ENCODE results near the gene BLTP1.

GRCh38 chr4:122151982-122152710 lies at the start of gene BLTP1:
- no peak for TF ChIP-seq CTCF (IDR thresholded peaks at IDR 0.05; ENCODE audit: insufficient read depth, low read length, poor library complexity, severe bottlenecking)
- TF ChIP-seq EZH2phosphoT487 (conservative IDR thresholded peaks at IDR 0.05; ENCODE audit: low read length): no peak

Data from SU-DHL-6 (cell line).